ENCODE measurements around the gene ELK3. TPM values are rescaled to one million over a fixed set of nuclear protein-coding genes. Genes with fewer than 3 reads are reported as not detected.
A peak's percentile ranks its signal among the peaks of the same experiment; 100 is the strongest.

The ELK3 gene
- total RNA-seq, 1 donor from 2014 or later = 49.3 TPM

- Mint-ChIP-seq H3K4me3 (ENCODE audit: unreplicated experiment) (no peak overlapping the region), H3K27ac (ENCODE audit: unreplicated experiment) (peak overlapping the region; percentile 38), H3K36me3 (ENCODE audit: unreplicated experiment) (peaks cover 42% of the 10 kb centered on the region), H3K27me3 (ENCODE audit: unreplicated experiment) (no peaks in the 10 kb centered on the region), H3K9me3 (ENCODE audit: unreplicated experiment) (no peaks in the 10 kb centered on the region), H3K4me1 (ENCODE audit: unreplicated experiment) (peaks cover 15% of the 10 kb centered on the region)
- no peak for TF ChIP-seq CTCF (IDR thresholded peaks at IDR 0.05)
- no peak for DNase-seq (ENCODE audit: extremely low spot score, unreplicated experiment)
Observed at GRCh38 chr12:96263449-96263902, 69.3 kb downstream of the ELK3 start.

GRCh38 chr12:96265400-96265799 lies 71.2 kb downstream of the ELK3 start:
- H3K27ac Mint-ChIP-seq (ENCODE audit: unreplicated experiment) = no peak overlapping the region
- H3K4me3 Mint-ChIP-seq (ENCODE audit: unreplicated experiment) = no peak overlapping the region
- peaks cover 45% of the 10 kb centered on the region for H3K36me3 Mint-ChIP-seq (ENCODE audit: unreplicated experiment)
- no peaks in the 10 kb centered on the region for H3K27me3 Mint-ChIP-seq (ENCODE audit: unreplicated experiment)
- DNase-seq (ENCODE audit: extremely low spot score, unreplicated experiment) = no peak
- H3K4me1 Mint-ChIP-seq (ENCODE audit: unreplicated experiment) = peaks cover 15% of the 10 kb centered on the region
- TF ChIP-seq CTCF (IDR thresholded peaks at IDR 0.05) = no peak
- H3K9me3 Mint-ChIP-seq (ENCODE audit: unreplicated experiment) = no peaks in the 10 kb centered on the region

GRCh38 chr12:96265836-96266235 lies 71.7 kb downstream of the ELK3 start:
- DNase-seq (ENCODE audit: extremely low spot score, unreplicated experiment) = no peak
- Mint-ChIP-seq H3K4me1 (ENCODE audit: unreplicated experiment) (peaks cover 15% of the 10 kb centered on the region), H3K4me3 (ENCODE audit: unreplicated experiment) (no peak overlapping the region), H3K27ac (ENCODE audit: unreplicated experiment) (no peak overlapping the region), H3K36me3 (ENCODE audit: unreplicated experiment) (peaks cover 40% of the 10 kb centered on the region), H3K27me3 (ENCODE audit: unreplicated experiment) (no peaks in the 10 kb centered on the region), H3K9me3 (ENCODE audit: unreplicated experiment) (no peaks in the 10 kb centered on the region)
- no peak for TF ChIP-seq CTCF (IDR thresholded peaks at IDR 0.05)

- Mint-ChIP-seq H3K4me1 (ENCODE audit: unreplicated experiment) (peaks cover 14% of the 10 kb centered on the region), H3K4me3 (ENCODE audit: unreplicated experiment) (no peak overlapping the region), H3K27me3 (ENCODE audit: unreplicated experiment) (no peaks in the 10 kb centered on the region), H3K9me3 (ENCODE audit: unreplicated experiment) (no peaks in the 10 kb centered on the region), H3K36me3 (ENCODE audit: unreplicated experiment) (peaks cover 36% of the 10 kb centered on the region), H3K27ac (ENCODE audit: unreplicated experiment) (no peak overlapping the region)
- DNase-seq (ENCODE audit: extremely low spot score, unreplicated experiment) = no peak
- TF ChIP-seq CTCF (IDR thresholded peaks at IDR 0.05) = no peak
Observed at GRCh38 chr12:96266238-96266637, 72.1 kb downstream of the ELK3 start.

- peaks cover 19% of the 10 kb centered on the region for H3K4me1 Mint-ChIP-seq (ENCODE audit: unreplicated experiment)
- H3K9me3 Mint-ChIP-seq (ENCODE audit: unreplicated experiment) = no peaks in the 10 kb centered on the region
- peak overlapping the region; percentile 8 for H3K27ac Mint-ChIP-seq (ENCODE audit: unreplicated experiment)
- H3K36me3 Mint-ChIP-seq (ENCODE audit: unreplicated experiment) = peaks cover 34% of the 10 kb centered on the region
- no peaks in the 10 kb centered on the region for H3K27me3 Mint-ChIP-seq (ENCODE audit: unreplicated experiment)
- TF ChIP-seq CTCF (IDR thresholded peaks at IDR 0.05) = no peak
- no peak for DNase-seq (ENCODE audit: extremely low spot score, unreplicated experiment)
- H3K4me3 Mint-ChIP-seq (ENCODE audit: unreplicated experiment) = no peak overlapping the region
Observed at GRCh38 chr12:96271469-96272199, 77.5 kb downstream of the ELK3 start.

All from osteocyte (in vitro differentiated cells).